Calu3 (cell line): Measurements from ENCODE around the gene SLC2A13. TPM values are rescaled to one million over a fixed set of nuclear protein-coding genes. Genes with fewer than 3 reads are reported as not detected.

Experiments
- BruUV-seq: library from RNA; stranded (reverse); fragments of 400-500 nt; replicated peaks from 2 replicates; lab custom pipeline; 2021; lab: Mats Ljungman, UMichigan
- CTCF ChIA-PET: fragments of 300-600 bp; sonication (Branson Sonifier 250); formaldehyde crosslinking; loops from one replicate; lab custom pipeline; 2022; ENCODE audit warnings: antibody characterized with exemption; lab: Charles Lee
- DNase-seq: peaks from one replicate; pipeline ENCODE4 v3.0.0; 2022
- H3K27ac Mint-ChIP-seq: one replicate; pipeline ENCODE4 v1.8.0; 2022; ENCODE audit warnings: mixed read lengths; ENCODE audit not compliant: unreplicated experiment
- H3K27me3 Mint-ChIP-seq: one replicate; pipeline ENCODE4 v1.8.0; 2022; ENCODE audit warnings: mixed read lengths; ENCODE audit not compliant: unreplicated experiment
- H3K36me3 Mint-ChIP-seq: one replicate; pipeline ENCODE4 v1.8.0; 2022; ENCODE audit warnings: mild to moderate bottlenecking, moderate library complexity, mixed read lengths; ENCODE audit not compliant: insufficient read depth, unreplicated experiment
- H3K4me1 Mint-ChIP-seq: one replicate; pipeline ENCODE4 v1.8.0; 2022; ENCODE audit warnings: mild to moderate bottlenecking, low read depth, mixed read lengths; ENCODE audit not compliant: unreplicated experiment
- H3K4me3 Mint-ChIP-seq: one replicate; pipeline ENCODE4 v1.8.0; 2022; ENCODE audit warnings: mild to moderate bottlenecking, low read depth, moderate library complexity, mixed read lengths; ENCODE audit not compliant: unreplicated experiment
- H3K9me3 Mint-ChIP-seq: one replicate; pipeline ENCODE4 v1.8.0; 2022; ENCODE audit warnings: low read depth, mixed read lengths; ENCODE audit not compliant: unreplicated experiment
- intact Hi-C: fragments of 100-400 bp; cut with micrococcal nuclease; formaldehyde crosslinking; loops from one replicate; pipeline ENCODE4 v1.10.0; 2022; ENCODE audit not compliant: unreplicated experiment
- total RNA-seq: library from RNA; stranded (reverse); gene quantifications from 2 replicates; pipeline ENCODE4 v1.2.3, GENCODE V29; 2022
- TF ChIP-seq, protein P1 (sequence below): fragments of 200-600 bp; IDR thresholded peaks from one replicate; pipeline ENCODE4 v1.8.0; 2022; ENCODE audit warnings: antibody characterized with exemption; ENCODE audit not compliant: unreplicated experiment

The SLC2A13 gene
- total RNA-seq, 1 experiment from 2014 or later, result 9.4 TPM

- no peaks in the 10 kb centered on the region for H3K27me3 Mint-ChIP-seq
- no TSS peak for BruUV-seq
- H3K4me1 Mint-ChIP-seq, result no peaks in the 10 kb centered on the region
- intact Hi-C loops, result no loop called here
- H3K4me3 Mint-ChIP-seq, result no peak overlapping the region
- H3K27ac Mint-ChIP-seq, result no peak overlapping the region
- CTCF ChIA-PET, result no interaction called here
- no peaks in the 10 kb centered on the region for H3K36me3 Mint-ChIP-seq
- H3K9me3 Mint-ChIP-seq, result no peaks in the 10 kb centered on the region
- TF ChIP-seq, protein P1, sequence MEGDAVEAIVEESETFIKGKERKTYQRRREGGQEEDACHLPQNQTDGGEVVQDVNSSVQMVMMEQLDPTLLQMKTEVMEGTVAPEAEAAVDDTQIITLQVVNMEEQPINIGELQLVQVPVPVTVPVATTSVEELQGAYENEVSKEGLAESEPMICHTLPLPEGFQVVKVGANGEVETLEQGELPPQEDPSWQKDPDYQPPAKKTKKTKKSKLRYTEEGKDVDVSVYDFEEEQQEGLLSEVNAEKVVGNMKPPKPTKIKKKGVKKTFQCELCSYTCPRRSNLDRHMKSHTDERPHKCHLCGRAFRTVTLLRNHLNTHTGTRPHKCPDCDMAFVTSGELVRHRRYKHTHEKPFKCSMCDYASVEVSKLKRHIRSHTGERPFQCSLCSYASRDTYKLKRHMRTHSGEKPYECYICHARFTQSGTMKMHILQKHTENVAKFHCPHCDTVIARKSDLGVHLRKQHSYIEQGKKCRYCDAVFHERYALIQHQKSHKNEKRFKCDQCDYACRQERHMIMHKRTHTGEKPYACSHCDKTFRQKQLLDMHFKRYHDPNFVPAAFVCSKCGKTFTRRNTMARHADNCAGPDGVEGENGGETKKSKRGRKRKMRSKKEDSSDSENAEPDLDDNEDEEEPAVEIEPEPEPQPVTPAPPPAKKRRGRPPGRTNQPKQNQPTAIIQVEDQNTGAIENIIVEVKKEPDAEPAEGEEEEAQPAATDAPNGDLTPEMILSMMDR, result no peak
- no peak for DNase-seq
These were observed 170.0 kb downstream of the SLC2A13 start for GRCh38 chr12:39935839-39936238.

DNA sequence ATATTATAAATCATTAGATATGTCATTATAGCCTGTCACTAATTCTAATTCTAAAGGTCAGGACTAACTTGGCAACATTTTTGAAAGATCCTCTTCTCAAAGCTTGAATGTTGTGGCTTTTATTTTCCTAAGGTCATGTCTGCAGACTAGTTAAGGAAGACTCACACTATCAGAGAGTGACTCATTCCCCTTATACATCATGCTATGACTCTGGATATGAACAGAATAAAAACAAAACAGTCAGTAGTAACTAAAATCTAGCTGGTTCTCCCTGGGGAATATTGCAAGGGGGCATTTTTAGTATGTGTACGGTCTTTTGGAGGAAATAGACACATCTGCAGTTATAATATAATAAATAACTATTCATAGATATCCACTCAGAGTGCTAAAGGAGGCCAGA is 170.6 kb downstream of the SLC2A13 start:
- no peaks in the 10 kb centered on the region for H3K36me3 Mint-ChIP-seq
- H3K27ac Mint-ChIP-seq, result no peak overlapping the region
- no TSS peak for BruUV-seq
- intact Hi-C loops, result no loop called here
- no peaks in the 10 kb centered on the region for H3K9me3 Mint-ChIP-seq
- DNase-seq, result no peak
- TF ChIP-seq, protein P1, result no peak
- CTCF ChIA-PET, result no interaction called here
- H3K4me3 Mint-ChIP-seq, result no peak overlapping the region
- no peaks in the 10 kb centered on the region for H3K4me1 Mint-ChIP-seq
- no peaks in the 10 kb centered on the region for H3K27me3 Mint-ChIP-seq

DNA sequence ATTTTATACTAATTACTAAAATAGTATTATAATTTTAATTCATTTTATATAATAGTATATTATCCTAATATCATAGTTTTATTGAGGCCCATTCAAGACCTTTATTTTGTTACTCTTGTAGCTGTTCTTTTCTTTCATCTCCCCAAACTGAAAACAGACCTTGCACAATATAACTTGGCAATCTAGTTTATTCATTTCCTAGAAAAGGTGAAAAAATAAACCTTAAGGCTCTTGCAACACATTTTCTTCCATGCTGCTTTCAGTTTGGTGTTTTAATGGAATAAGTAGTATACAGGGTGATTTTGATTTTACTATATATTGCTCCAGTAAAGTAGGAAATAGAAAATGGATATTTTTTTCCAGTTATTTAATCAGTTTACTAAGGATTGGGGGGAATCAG is 174.0 kb downstream of the SLC2A13 start:
- Mint-ChIP-seq H3K27ac (no peak overlapping the region), H3K9me3 (no peaks in the 10 kb centered on the region), H3K4me1 (no peaks in the 10 kb centered on the region), H3K36me3 (no peaks in the 10 kb centered on the region), H3K4me3 (no peak overlapping the region), H3K27me3 (no peaks in the 10 kb centered on the region)
- CTCF ChIA-PET, result no interaction called here
- intact Hi-C loops, result no loop called here
- no TSS peak for BruUV-seq
- TF ChIP-seq, protein P1, result no peak
- no peak for DNase-seq

- TF ChIP-seq, protein P1, result no peak
- CTCF ChIA-PET, result no interaction called here
- DNase-seq, result no peak
- Mint-ChIP-seq H3K36me3 (no peaks in the 10 kb centered on the region), H3K27me3 (no peaks in the 10 kb centered on the region), H3K9me3 (no peaks in the 10 kb centered on the region), H3K27ac (no peak overlapping the region), H3K4me3 (no peak overlapping the region), H3K4me1 (no peaks in the 10 kb centered on the region)
- intact Hi-C loops, result no loop called here
- BruUV-seq, result no TSS peak
These were observed 174.7 kb downstream of the SLC2A13 start for GRCh38 chr12:39931231-39931630.
